GM18511 (cell line): ENCODE data around the gene METTL8.
A peak's percentile ranks its signal among the peaks of the same experiment; 100 is the strongest.
"Not testable (repeated sequence)": the region's sequence is repeated elsewhere in the genome, so short reads cannot be mapped to it uniquely, and the experiment has no call there.

Experiments
- ATAC-seq: cut with Tn5 transposase; IDR thresholded peaks from one replicate; pipeline ENCODE4 v1.9.1; 2021; ENCODE audit warnings: mild to moderate bottlenecking, moderate library complexity; ENCODE audit not compliant: unreplicated experiment

The METTL8 gene

DNA sequence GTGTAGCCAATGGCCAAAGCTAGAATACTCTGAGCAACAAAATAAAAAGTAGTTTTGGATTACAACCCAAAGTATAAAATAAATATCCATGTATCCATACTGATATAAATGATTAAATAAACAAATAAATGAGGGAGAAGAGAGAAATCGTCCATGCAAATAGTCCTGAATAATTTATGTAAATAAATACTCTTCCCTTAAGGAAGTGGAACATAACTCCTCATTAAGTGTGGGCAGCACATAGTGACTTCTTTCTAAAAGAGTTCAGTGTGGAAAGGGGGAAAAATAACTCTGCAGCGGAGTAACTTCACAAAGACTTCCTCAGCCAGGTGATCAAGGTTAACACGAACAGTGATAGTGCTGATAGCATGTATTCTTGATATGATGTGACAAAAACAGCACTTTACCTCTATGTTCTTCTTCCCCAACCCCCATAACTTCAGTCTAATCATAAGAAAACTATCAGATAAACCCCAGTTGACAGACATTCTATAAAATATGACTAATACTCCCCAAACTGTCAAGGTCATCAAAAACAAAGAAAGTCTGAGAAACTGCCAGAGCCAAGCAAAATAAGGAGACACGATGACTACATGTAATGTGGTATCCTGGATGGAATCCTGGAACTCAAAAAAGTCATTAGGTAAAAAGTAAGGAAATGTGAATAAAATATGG lies 30.7 kb downstream of the METTL8 start:
- no peak for ATAC-seq

DNA sequence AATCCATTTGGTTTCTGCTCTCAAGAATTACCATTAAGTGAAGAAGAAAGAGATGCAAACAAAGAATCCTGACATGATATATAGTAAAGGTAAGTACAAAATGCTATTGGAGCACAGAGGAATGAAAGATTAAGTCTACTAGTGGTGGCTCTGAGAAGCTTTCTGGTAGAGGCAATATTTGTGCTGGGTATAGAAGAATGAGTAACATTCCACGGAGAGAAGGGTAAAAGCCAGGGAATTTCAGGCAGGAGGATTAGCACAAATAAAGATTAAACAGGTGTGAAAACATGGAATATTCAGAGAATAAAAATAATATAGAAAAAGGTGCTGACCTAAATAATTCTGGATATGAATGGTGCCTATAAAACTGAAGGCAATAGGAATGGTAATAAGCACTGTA lies 31.8 kb downstream of the METTL8 start:
- ATAC-seq = no peak

DNA sequence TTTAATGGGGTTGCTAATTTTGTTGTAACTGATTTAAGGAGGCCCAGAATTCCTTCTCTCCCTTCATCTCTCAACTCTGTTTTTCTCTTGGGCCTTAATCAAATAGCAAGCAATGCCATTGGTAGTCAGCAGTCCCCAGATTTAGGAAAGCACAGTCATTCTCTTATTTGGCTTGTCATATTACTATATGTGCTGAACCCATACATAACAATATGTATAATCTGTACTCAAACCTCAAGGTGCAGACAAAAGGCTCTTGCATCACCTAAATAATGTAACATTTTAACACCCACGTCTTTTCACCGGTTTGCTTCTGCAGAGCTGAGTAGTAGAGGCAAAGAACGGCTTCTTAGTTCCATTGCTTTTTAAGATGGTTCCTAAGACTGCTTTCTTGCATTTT lies 33.4 kb downstream of the METTL8 start:
- ATAC-seq = no peak

DNA sequence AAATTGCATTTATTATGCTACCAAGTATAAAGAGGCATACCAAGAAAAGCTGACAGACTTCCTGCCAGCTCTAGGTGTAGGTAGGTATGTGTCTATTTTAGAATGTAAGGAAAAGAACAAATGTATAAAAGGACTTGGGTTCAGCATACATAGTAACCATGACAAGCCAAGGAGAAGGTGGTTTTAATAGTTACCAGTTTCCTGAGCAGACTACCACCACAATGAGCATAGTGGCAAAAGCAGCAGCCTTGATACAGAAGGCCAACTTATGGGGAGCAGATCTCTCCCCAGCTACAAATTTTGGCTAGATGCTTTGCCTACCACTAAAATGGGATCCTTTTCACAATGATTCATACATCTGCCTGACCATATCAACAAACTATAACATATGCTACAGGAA lies 34.5 kb downstream of the METTL8 start:
- no peak for ATAC-seq

DNA sequence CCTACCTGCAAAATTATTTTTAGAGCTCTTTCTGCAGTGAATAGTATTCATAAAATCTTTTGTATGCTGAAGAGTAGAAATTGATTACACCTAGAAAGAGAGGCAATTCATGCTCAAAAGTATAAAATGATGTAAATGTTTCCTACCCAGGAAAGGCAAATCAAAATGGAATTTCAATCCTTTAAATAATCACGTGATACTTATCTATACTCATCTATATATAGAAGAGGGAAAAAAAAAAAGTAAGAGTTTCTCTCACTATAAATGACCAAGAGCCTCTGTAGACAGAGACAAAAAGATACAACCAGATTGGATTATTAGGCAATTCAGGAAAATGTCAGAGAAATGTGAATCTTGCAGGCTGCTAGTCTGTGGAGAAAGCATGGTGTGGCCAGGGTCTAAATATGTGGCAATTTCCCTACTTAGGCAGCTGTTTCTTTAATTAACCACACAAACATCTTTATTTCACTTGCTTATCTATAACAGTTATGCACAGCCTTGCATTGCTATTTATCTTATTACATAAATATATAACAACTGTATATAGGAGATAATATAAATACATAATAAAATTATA lies 39.5 kb downstream of the METTL8 start:
- ATAC-seq = no peak

DNA sequence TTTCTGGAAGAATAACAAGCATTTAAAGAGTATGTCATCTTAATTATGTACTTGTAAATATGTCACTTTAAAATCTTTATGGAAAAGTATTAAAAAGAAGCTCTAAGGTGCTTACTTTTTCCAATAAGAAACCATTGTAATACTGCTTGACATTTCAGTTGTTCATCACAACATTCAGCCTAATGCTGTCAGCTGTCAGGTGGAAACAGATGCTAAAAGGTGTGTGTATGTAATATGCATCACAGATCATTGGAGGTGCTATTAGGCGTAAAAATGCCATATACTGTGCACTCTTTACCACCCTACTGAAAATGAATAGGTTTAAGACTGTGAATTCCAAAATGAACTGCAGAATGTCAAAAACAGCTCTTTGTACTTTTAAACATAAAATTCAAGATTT lies 40.3 kb downstream of the METTL8 start:
- ATAC-seq = no peak

DNA sequence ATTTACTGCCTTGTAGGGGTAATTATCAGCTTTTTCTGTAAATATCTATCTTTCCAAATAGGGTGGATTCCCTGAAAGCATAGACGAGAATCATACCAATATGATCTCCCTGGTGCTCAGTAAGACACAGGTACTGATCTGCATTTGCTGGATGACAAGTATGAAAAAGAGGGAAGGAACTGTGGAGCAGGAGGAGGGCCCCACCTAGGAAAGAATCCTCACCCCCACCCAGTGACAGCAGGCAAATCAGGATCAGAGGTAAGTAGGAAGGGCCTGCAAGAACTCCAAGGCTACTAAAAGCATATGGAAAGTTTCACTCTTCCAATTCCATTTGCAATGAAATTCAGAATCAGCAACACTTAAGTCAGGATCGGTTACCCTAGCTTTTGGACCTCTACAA lies 42.3 kb downstream of the METTL8 start:
- no peak for ATAC-seq

DNA sequence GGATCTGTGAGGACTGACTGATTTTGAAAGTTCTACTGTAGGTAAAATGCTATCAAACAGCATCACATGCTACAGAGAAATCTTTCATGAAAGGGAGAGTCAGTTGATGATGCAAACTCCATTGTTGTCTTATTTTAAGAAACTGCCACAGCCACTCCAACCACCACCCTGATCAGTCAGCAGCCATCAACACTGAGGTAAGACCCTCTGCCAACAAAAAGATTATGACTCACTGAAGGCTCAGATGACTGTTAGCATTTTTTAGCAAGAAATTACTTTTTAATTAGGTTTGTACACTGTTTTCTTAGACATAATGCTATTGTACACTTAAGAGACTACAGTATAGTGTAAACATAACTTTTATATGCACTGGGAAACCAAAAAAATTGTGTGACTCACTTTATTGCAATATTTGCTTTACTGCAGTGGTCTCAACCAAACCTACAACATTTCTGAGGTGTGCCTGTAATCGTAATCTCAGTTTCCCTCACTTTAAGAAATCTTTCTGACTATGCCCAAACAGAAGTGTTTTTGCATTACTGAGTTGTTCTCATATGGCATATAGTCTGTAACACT lies 42.8 kb downstream of the METTL8 start:
- no peak for ATAC-seq

DNA sequence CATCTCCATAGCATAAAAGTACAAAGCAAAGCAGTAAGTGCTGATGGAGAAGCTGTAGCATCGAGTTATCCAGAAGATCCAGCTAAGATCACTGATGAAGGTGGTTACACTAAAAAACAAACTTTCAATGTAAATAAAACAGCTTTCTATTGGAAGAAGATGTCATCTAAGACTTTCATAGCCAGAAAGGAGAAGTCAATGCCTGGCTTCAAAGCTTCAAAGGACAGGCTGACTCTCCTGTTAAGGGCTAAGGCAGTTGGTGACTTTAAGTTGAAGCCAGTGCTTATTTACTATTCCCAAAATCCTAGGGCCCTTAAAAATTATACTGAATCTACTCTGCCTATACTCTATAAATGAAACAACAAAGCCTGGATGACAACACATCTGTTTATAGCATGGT lies 44.0 kb downstream of the METTL8 start:
- ATAC-seq = no peak

DNA sequence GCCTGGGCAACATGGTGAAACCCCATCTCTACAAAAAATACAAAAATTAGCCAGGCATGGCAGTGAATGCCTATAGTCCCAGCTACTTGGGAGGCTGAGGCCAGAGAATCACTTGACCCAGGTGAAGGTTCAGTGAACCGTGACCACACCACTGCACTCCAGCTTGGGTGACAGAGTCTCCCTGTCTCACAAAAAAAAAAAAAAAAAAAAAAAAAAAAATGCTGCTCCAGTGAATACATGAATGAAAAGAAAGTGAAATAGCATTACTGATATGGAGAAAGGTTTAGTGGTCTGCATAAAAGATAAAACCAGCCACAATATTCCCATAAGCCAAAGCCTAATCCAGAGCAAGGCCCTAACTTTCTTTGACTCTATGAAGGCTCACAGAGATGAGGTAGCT lies 44.5 kb downstream of the METTL8 start:
- no peak for ATAC-seq

DNA sequence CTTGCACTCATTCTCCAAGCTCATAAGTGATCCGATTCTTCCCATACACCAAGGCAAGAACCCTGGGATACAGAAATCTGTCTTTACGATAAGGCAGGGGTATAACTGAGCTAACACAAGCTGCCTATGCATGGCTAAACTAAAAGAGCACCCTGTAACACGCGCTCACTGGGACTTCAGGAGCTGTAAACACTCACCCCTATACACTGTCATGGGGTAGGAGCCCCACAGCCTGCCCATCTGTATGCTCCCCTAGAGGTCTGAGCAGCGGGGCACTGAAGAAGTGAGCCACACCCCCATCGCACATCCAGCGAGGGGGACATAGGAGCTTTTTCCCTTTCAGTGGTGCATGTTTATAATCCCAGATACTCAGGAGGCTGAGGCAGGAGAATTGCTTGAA lies 46.7 kb downstream of the METTL8 start:
- no peak for ATAC-seq

DNA sequence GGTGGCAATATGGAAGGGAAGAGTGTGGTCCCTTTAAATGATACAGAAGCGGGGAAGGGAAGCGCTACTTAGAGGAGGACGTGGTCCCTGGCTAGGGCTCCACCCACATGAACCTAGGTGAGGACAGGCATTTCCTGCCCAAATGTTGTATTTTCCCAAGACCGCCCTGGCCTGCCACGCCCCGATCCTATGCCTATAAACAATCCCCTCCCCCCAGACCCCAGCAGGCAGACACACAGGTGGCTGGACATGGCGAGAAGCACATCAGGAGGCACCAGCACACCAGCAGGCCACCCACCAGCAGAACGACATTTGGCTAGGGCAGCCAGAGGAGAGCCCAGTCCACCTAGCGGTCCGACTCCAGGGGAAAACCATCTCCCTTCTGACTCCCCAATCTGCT lies 47.2 kb downstream of the METTL8 start:
- no peak for ATAC-seq

DNA sequence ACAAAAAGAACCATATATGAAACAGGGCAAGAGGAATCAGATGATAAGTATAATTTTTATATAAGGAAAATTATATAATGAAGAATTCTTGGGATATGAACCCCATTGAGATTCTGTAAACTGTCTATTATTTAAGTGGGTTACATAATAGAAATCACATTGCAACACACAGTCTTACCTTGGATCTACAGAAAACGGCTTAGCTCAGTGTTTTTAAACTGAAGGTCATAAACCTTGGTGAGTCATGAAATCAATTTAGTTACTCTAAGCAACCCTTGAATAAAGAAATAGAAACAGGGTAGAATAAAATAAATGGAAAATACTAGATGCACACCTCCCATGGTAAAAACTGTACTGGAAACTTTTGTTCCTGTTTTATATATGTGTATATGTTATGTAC lies 50.7 kb downstream of the METTL8 start:
- ATAC-seq = no peak

DNA sequence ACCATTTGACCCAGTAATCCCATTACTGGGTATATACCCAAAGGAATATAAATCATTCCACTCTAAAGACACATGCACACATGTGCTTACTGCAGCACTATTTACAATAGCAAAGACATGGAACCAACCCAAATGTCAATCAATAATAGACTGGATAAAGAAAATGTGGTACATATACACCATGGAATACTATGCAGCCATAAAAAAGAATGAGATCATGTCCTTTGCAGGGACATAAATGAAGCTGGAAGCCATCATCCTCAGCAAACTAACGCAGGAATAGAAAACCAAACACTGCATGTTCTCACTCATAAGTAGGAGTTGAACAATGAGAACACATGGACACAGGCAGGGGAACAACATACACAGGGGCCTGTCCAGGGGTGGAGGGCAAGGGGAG lies 51.6 kb downstream of the METTL8 start:
- not testable (repeated sequence) for ATAC-seq

DNA sequence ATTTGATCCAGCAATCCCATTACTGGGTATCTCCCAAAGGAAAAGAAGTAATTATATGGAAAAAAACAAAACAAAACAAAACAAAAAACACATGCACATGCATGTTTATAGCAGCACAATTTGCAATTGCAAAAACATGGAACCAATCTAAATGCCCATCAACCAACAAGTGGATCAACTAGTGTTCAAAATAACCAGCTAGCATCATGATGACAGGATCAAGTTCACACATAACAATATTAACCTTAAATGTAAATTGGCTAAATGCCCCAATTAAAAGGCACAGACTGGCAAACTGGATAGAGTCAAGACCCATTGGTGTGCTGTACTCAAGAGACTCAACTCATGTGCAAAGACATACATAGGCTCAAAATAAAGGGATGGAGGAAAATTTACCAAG lies 55.9 kb downstream of the METTL8 start:
- not testable (repeated sequence) for ATAC-seq

DNA sequence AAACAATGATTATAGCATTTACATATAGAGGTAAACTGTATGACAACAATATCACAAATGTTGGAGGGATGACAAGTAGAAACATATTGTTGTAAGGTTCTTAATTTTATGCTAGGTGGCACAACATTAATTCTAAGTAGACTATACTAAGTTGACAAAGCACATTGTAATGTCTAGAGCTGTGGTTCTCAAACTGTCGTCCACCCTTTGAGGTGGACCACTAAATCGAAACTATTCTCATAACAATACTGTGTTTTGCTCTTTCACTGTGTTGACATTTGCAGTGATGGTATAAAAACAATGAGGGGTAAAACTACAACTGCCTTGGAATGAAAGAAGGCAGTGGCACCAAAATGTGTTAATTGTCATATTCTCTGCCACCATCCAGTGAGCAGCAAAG lies 66.1 kb downstream of the METTL8 start:
- no peak for ATAC-seq

DNA sequence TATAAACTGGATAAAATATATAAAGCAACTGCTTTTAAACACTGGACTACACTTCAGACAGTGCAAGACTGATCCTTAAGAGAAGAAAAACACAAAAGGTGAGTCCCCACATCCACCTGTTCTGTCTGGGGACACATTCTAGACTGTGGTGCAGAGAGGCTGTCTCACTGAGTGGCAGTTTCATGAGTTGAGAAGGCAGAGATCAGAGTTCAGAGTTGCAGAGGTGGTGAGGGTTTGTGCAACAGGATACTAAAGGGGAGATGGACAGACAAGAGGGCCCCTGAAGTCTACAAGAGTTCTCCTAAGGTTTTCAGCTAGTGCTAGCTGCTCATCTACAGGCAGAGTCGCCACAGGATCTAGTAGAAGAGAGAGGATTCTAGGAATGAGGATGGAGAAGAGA lies 68.0 kb downstream of the METTL8 start:
- no peak for ATAC-seq

DNA sequence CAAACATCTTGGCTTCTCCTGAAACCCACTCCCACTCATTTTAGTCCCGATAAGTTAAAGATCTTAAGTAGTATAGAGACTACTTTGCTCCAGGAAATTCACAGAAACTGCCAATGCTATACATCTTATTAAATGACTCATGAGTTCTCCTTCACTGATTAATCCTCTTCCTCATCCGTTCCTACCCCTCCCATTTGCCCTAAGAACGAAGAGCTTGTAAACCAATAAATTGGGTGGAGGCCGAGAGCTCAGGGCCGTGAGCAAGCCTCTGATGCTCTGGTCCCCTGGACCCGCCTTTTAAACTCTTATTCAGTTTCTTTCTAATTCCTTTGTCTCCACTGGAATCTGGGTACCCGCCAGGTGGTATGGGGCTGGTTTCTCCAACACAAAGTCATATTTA lies 68.6 kb downstream of the METTL8 start:
- no peak for ATAC-seq

DNA sequence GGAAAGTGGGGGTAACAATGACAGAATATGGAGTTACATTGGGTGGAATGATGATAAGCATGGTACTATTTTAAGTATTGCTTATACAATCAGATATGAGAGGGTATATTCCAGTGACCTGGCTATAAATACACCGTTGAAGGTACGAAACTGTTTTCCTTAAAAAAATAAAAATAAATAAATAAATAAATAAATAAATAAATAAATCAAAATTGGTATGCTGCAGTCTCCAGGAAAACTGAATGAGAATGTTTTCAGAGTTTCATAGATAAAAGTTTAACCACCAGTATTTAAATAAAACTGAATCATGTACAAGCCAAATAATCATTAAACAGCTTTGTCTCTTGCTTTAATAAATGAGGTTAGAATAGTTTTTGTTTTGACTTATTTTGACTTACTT lies 71.4 kb downstream of the METTL8 start:
- no peak for ATAC-seq

DNA sequence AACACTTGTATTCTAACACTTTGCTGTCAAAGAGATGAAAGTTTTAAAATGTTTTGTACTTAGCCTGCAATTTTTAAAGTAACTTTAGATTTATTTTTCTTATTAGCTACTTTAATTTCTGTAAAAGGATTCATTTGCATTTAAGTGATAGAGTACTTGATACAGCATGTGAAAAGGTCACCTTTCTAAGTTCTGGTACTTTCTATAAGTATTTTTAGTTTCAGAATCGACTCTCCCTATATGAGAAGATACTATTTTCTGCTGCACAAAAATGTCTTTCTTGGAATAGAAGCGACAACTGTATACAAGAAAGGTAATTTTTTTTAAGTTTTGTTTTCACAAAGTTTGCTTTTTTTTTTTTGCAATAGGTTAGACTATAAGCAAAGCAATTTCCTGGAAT lies 72.9 kb downstream of the METTL8 start:
- no peak for ATAC-seq

DNA sequence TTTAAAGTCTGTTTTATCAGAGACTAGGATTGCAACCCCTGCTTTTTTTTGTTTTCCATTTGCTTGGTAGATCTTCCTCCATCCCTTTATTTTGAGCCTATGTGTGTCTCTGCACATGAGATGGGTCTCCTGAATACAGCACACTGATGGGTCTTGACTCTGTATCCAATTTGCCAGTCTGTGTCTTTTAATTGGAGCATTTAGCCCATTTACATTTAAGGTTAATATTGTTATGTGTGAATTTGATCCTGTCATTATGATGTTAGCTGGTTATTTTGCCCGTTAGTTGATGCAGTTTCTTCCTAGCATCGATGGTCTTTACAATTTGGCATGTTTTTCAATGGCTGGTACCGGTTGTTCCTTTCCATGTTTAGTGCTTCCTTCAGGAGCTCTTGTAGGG lies 80.0 kb downstream of the METTL8 start:
- not testable (repeated sequence) for ATAC-seq

DNA sequence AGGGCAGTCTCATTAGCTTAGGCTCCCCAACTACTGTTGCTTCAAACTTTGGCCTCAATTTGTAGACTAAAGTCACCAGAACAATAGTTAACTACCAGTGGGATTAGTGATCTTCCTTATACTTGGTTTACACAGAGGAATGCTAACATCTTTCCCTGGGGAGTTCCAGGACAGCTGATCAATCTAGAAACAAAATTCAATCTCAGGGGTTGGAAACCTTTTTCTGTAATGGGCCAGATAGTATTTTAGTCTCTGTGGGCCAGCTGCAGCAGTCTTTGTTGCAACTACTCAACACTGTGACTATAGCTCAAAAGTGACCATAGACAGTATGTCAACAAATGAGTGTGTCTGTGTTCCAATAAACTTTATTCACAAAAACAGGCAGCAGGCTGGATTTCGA lies 85.7 kb downstream of the METTL8 start:
- ATAC-seq = no peak

DNA sequence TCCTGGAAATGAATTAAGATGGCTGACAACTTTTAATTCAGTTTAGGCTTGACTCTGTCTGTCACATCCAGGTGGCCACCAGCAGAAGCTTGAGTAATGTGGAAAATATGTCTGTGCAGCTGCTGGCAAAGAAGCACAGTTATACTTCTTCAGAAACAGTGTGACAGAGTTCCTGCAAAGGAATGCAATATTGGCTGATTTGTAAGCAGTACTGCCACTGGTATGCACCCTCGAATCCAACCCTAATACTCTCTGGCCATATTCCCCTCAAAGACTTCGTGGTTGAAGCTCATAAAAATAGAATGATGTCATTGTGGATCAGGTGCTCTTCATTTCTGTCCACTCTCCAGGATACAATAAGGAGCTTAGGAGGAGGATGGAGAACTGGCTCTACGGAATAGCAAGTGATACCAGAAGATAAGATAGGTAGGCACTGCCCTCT lies 86.2 kb downstream of the METTL8 start:
- ATAC-seq = peak; percentile 52
